SU-DHL-6 (cell line): ENCODE results near the gene MAST1.

Experiments used
- H2AFZ ChIP-seq: fragments of 200-600 bp; sonication (generic); 2 replicates; pipeline ENCODE4 v1.6.1; 2014; ENCODE audit warnings: low read depth, mild to moderate bottlenecking, moderate library complexity, mixed read lengths, antibody characterized with exemption, low read length; ENCODE audit not compliant: severe bottlenecking
- H3F3A ChIP-seq: fragments of 200-600 bp; shearing (Covaris generic); 2 replicates; pipeline ENCODE4 v1.6.0; 2016; ENCODE audit warnings: antibody characterized with exemption, mild to moderate bottlenecking; ENCODE audit not compliant: insufficient read depth
- H3K27ac ChIP-seq: fragments of 200-600 bp; sonication (generic); 2 replicates; pipeline ENCODE4 v1.5.1; 2016; ENCODE audit warnings: low read depth, mild to moderate bottlenecking, low read length, moderate library complexity, mixed read lengths
- H3K27me3 ChIP-seq: fragments of 200-600 bp; sonication (generic), shearing (Covaris generic); 2 replicates; pipeline ENCODE4 v1.6.0; 2014; ENCODE audit warnings: mild to moderate bottlenecking, low read length
- H3K36me3 ChIP-seq: fragments of 200-600 bp; sonication (generic); 2 replicates; pipeline ENCODE4 v1.6.1; 2014; ENCODE audit warnings: mild to moderate bottlenecking, low read length, mixed read lengths
- H3K4me2 ChIP-seq: fragments of 300-600, 200-600 bp; shearing (Covaris generic), sonication (generic); 2 replicates; pipeline ENCODE4 v1.6.0; 2014; ENCODE audit warnings: low read length, low read depth, mild to moderate bottlenecking; ENCODE audit not compliant: poor library complexity, severe bottlenecking
- H3K4me3 ChIP-seq: fragments of 200-600 bp; sonication (generic); 2 replicates; pipeline ENCODE4 v1.5.1; 2014; ENCODE audit warnings: antibody characterized with exemption, low read length, mild to moderate bottlenecking, mixed read lengths; ENCODE audit not compliant: insufficient read depth, poor library complexity, severe bottlenecking
- H3K79me2 ChIP-seq: fragments of 200-600 bp; sonication (generic); 2 replicates; pipeline ENCODE4 v1.6.1; 2014; ENCODE audit warnings: mild to moderate bottlenecking, low read length, moderate library complexity; ENCODE audit not compliant: insufficient read depth
- H3K9ac ChIP-seq: fragments of 200-600 bp; sonication (generic); 2 replicates; pipeline ENCODE4 v1.7.0; 2014; ENCODE audit warnings: mild to moderate bottlenecking, low read length
- H3K9me2 ChIP-seq: fragments of 200-600 bp; sonication (generic); replicated peaks from 2 replicates; pipeline ENCODE4 v1.6.1; 2014; ENCODE audit warnings: low read length; ENCODE audit not compliant: insufficient read depth
- H3K9me3 ChIP-seq: fragments of 200-600 bp; sonication (generic); 2 replicates; pipeline ENCODE4 v1.6.1; 2014; ENCODE audit warnings: low read length, mixed read lengths; ENCODE audit not compliant: insufficient read depth
- H4K20me1 ChIP-seq: fragments of 200-600 bp; sonication (generic); 2 replicates; pipeline ENCODE4 v1.6.1; 2014; ENCODE audit warnings: low read depth, mild to moderate bottlenecking, antibody characterized with exemption, low read length, moderate library complexity, mixed read lengths
- CTCF ChIP-seq: fragments of 200-600 bp; sonication (generic); IDR thresholded peaks from one replicate; pipeline ENCODE4 v1.5.1; 2017; ENCODE audit warnings: antibody characterized with exemption, mild to moderate bottlenecking, low read length, moderate library complexity; ENCODE audit not compliant: insufficient read depth, poor library complexity, severe bottlenecking
- EZH2phosphoT487 ChIP-seq: fragments of 200-600 bp; sonication (generic), shearing (Covaris generic); conservative IDR thresholded peaks from 2 replicates; pipeline ENCODE4 v1.6.1; 2018; ENCODE audit warnings: mild to moderate bottlenecking, antibody characterized with exemption, low read length, moderate library complexity, mixed read lengths

The MAST1 gene

GRCh38 chr19:12884627-12884925 lies 46.3 kb downstream of the MAST1 start:
- no peaks in the 10 kb centered on the region for H4K20me1 ChIP-seq
- H3K9ac ChIP-seq, result peak overlapping the region; percentile 52
- TF ChIP-seq CTCF (no peak), EZH2phosphoT487 (no peak)
- peak overlapping the region; percentile 65 for H3K4me2 ChIP-seq
- peak overlapping the region; percentile 88 for H2AFZ ChIP-seq
- no peaks in the 10 kb centered on the region for H3K9me2 ChIP-seq
- H3K9me3 ChIP-seq, result peaks cover 13% of the 10 kb centered on the region; the same call in 1 of the 2 replicates
- no peak overlapping the region for H3K27ac ChIP-seq
- H3K27me3 ChIP-seq, result no peaks in the 10 kb centered on the region
- H3K36me3 ChIP-seq, result no peaks in the 10 kb centered on the region
- H3K4me3 ChIP-seq, result peak overlapping the region; percentile 51
- H3K79me2 ChIP-seq, result peaks cover 6% of the 10 kb centered on the region; the same call in 1 of the 2 replicates
- H3F3A ChIP-seq, result peaks cover 6% of the 10 kb centered on the region; the same call in 1 of the 2 replicates

- Histone ChIP-seq H3K9ac (peak overlapping the region; percentile 52), H3K27ac (no peak overlapping the region), H3K4me3 (peak overlapping the region; percentile 51), H2AFZ (peak overlapping the region; percentile 88), H3K79me2 (peaks cover 4% of the 10 kb centered on the region; the same call in 1 of the 2 replicates), H3K9me2 (no peaks in the 10 kb centered on the region), H3K4me2 (peak overlapping the region; percentile 65), H3K36me3 (no peaks in the 10 kb centered on the region), H3F3A (peaks cover 6% of the 10 kb centered on the region; the same call in 1 of the 2 replicates), H3K27me3 (no peaks in the 10 kb centered on the region), H4K20me1 (no peaks in the 10 kb centered on the region), H3K9me3 (peaks cover 13% of the 10 kb centered on the region; the same call in 1 of the 2 replicates)
- TF ChIP-seq CTCF, result peak; percentile 79
- TF ChIP-seq EZH2phosphoT487, result no peak
These were observed 46.8 kb downstream of the MAST1 start for GRCh38 chr19:12884926-12885748.

GRCh38 chr19:12885749-12886650 lies 47.7 kb downstream of the MAST1 start:
- Histone ChIP-seq H4K20me1 (no peaks in the 10 kb centered on the region), H3K9ac (peak overlapping the region; percentile 52), H2AFZ (peak overlapping the region; percentile 88), H3K36me3 (no peaks in the 10 kb centered on the region), H3K9me2 (no peaks in the 10 kb centered on the region), H3K27me3 (no peaks in the 10 kb centered on the region), H3K4me2 (peak overlapping the region; percentile 65), H3K27ac (no peak overlapping the region), H3K79me2 (no peaks in the 10 kb centered on the region), H3K9me3 (peaks cover 13% of the 10 kb centered on the region; the same call in 1 of the 2 replicates), H3K4me3 (peak overlapping the region; percentile 51), H3F3A (peaks cover 6% of the 10 kb centered on the region; the same call in 1 of the 2 replicates)
- TF ChIP-seq CTCF (no peak), EZH2phosphoT487 (no peak)
